CD4-positive, alpha-beta T cell treated with Interferon alpha-2 for 1 hour (primary cell): ENCODE data around the gene MRPS2.
"Not testable (repeated sequence)": the region's sequence is repeated elsewhere in the genome, so short reads cannot be mapped to it uniquely, and the experiment has no call there.

ENCODE experiments used
- DNase-seq, 2 donors: peaks; one replicate each; pipeline ENCODE4 v3.0.0-alpha.2; 2020 to 2022

The MRPS2 gene

GRCh38 chr9:135501261-135502167, 1.0 kb downstream of the MRPS2 start:
- DNase-seq = peak; percentile 23 to 47

- DNase-seq = no peak
Measured at GRCh38 chr9:135502168-135502872, 1.8 kb downstream of the MRPS2 start.

- no peak for DNase-seq
Measured at GRCh38 chr9:135502873-135503321, 2.4 kb downstream of the MRPS2 start.

GRCh38 chr9:135503371-135504261, 3.1 kb downstream of the MRPS2 start:
- no peak for DNase-seq

- DNase-seq = peak; percentile 46 to 58
Measured at GRCh38 chr9:135504262-135505243, 4.1 kb downstream of the MRPS2 start.

GRCh38 chr9:135505406-135506187, 5.1 kb downstream of the MRPS2 start:
- no peak for DNase-seq

GRCh38 chr9:135506327-135507103, 6.0 kb downstream of the MRPS2 start:
- DNase-seq = no peak

- DNase-seq = no peak
Measured at GRCh38 chr9:135507104-135508035, 6.9 kb downstream of the MRPS2 start.

- DNase-seq = no peak
Measured at GRCh38 chr9:135508211-135508820, 7.8 kb downstream of the MRPS2 start.

- no peak for DNase-seq
Measured at GRCh38 chr9:135509458-135509857, 9.0 kb downstream of the MRPS2 start.

- no peak for DNase-seq
Measured at GRCh38 chr9:135512241-135512603, 11.7 kb downstream of the MRPS2 start.

- DNase-seq = no peak
Measured at GRCh38 chr9:135512904-135513303, 12.4 kb downstream of the MRPS2 start.

GRCh38 chr9:135513351-135513846, 12.9 kb downstream of the MRPS2 start:
- no peak for DNase-seq

GRCh38 chr9:135513906-135514305, 13.4 kb downstream of the MRPS2 start:
- DNase-seq = not testable (repeated sequence)

GRCh38 chr9:135514342-135515082, 14.0 kb downstream of the MRPS2 start:
- no peak for DNase-seq

- DNase-seq = no peak
Measured at GRCh38 chr9:135515083-135515951, 14.8 kb downstream of the MRPS2 start.
